ENCODE measurements around the gene NDN.

GRCh38 chr15:23690015-23690414, 2.9 kb upstream of the NDN start:
- TF ChIP-seq POLR2A (IDR thresholded peaks at IDR 0.05) (no peak), CTCF (IDR thresholded peaks at IDR 0.05) (no peak), POLR2AphosphoS5 (IDR thresholded peaks at IDR 0.05; ENCODE audit: insufficient read depth in 1 of 2, low read depth in 1 of 2) (no peak)
